Kidney (tissue), 14 donors: ENCODE results near the gene APOH. TPM values are rescaled to one million over a fixed set of nuclear protein-coding genes. Genes with fewer than 3 reads are reported as not detected.

ENCODE experiments used
- DNase-seq, 5 donors: peaks; one replicate each; pipeline ENCODE4 v3.0.0-alpha.2; 2013 to 2020
- FAIRE-seq: peaks from 2 replicates; lab custom pipeline; 2012; peaks lifted over from hg19 to GRCh38; lab: Jason Lieb, UNC
- H3K27ac ChIP-seq, 2 donors: one replicate each; pipeline ENCODE4 v1.7.0; 2013; ENCODE audit warnings: low read depth in 2 of 2, low read length in 2 of 2, inconsistent platforms in 1 of 2
- H3K27me3 ChIP-seq: one replicate; pipeline ENCODE4 v1.7.1; 2013; ENCODE audit warnings: low read length, inconsistent platforms; ENCODE audit not compliant: control insufficient read depth, insufficient read depth
- H3K36me3 ChIP-seq, 3 donors: one replicate each; pipeline versions ENCODE4 v1.7.0 to v1.7.1; 2013; ENCODE audit warnings: low read length in 3 of 3, control low read depth in 1 of 3, inconsistent platforms in 1 of 3; ENCODE audit not compliant: insufficient read depth in 3 of 3, control insufficient read depth in 2 of 3
- H3K4me1 ChIP-seq, 3 donors: one replicate each; pipeline versions ENCODE4 v1.7.0 to v1.7.1; 2013; ENCODE audit warnings: low read length in 3 of 3, inconsistent platforms in 1 of 3, low read depth in 1 of 3; ENCODE audit not compliant: control insufficient read depth in 2 of 3, insufficient read depth in 2 of 3
- H3K4me3 ChIP-seq, 3 donors: one replicate each; pipeline versions ENCODE4 v1.7.0 to v1.8.1; 2013; ENCODE audit warnings: low read length in 3 of 3, control low read depth in 1 of 3, inconsistent platforms in 1 of 3
- H3K9ac ChIP-seq, 3 donors: one replicate each; pipeline versions ENCODE4 v1.7.0 to v1.7.1; 2013; ENCODE audit warnings: low read length in 3 of 3, control low read depth in 1 of 3, inconsistent platforms in 1 of 3
- H3K9me3 ChIP-seq, 3 donors: one replicate each; pipeline versions ENCODE4 v1.7.0 to v1.7.1; 2013; ENCODE audit warnings: low read length in 3 of 3, control low read depth in 1 of 3, inconsistent platforms in 1 of 3; ENCODE audit not compliant: control insufficient read depth in 2 of 3, insufficient read depth in 1 of 3
- CTCF ChIP-seq: IDR thresholded peaks from 3 replicates; pipeline ENCODE4 v1.5.1; 2012; ENCODE audit warnings: mild to moderate bottlenecking, moderate library complexity, borderline replicate concordance; ENCODE audit not compliant: insufficient read depth; ENCODE audit errors: extremely low read depth
- intact Hi-C: fragments of 100-400 bp; cut with DNase I; formaldehyde crosslinking; loops from one replicate; pipeline ENCODE4 v1.11.1; 2022
- polyA plus RNA-seq: library from polyadenylated mRNA; stranded (reverse); fragments of 350-450 nt; fragmentation: Illumina TruSeq; extraction: RNeasy Lipid Tissue Mini Kit (QIAGEN cat#74804); gene quantifications from one replicate; pipeline ENCODE4 v1.2.3, GENCODE V29; 2014; ENCODE audit warnings: low read depth, low replicate concordance; ENCODE audit not compliant: insufficient read depth
- total RNA-seq: library from RNA; stranded (reverse); fragmentation: NEBNext Ultra II Directional; extraction: Animal tissue kit (Norgen Biotek cat#: 25700); gene quantifications from one replicate; pipeline ENCODE4 v1.2.1, GENCODE V29; 2021
- donor health status: control.
- donor health status: control.
- donor health status: control.
- donor health status: control.
- donor health status: control.
- donor health status: DM: yes; HTN: yes; CAD: no.
- donor health status: Normal renal cell carcinoma (clear cell type).

The APOH gene
- total and polyA plus RNA-seq, 2 donors from 2014 or later = 13.5 TPM; not detected in 1

GRCh38 chr17:66178642-66179041 lies 50.6 kb downstream of the APOH start:
- TF ChIP-seq CTCF = no peak
- no peak overlapping the region for H3K9ac ChIP-seq
- intact Hi-C loops = no loop called here
- H3K27me3 ChIP-seq = no peaks in the 10 kb centered on the region
- no peak overlapping the region for H3K27ac ChIP-seq
- DNase-seq (no peak), FAIRE-seq (no peak)
- no peaks in the 10 kb centered on the region for H3K9me3 ChIP-seq
- no peaks in the 10 kb centered on the region for H3K4me1 ChIP-seq
- H3K4me3 ChIP-seq = no peak overlapping the region
- H3K36me3 ChIP-seq = peaks cover 0 to 5% (median 2%) of the 10 kb centered on the region in 3 donors

GRCh38 chr17:66177048-66177447 lies 52.2 kb downstream of the APOH start:
- H3K9me3 ChIP-seq = no peaks in the 10 kb centered on the region
- H3K36me3 ChIP-seq = peaks cover 0 to 2% (median 0%) of the 10 kb centered on the region in 3 donors
- DNase-seq (no peak), FAIRE-seq (no peak)
- H3K27ac ChIP-seq = no peak overlapping the region
- H3K4me3 ChIP-seq = no peak overlapping the region
- no peak for TF ChIP-seq CTCF
- H3K9ac ChIP-seq = no peak overlapping the region
- H3K4me1 ChIP-seq = no peaks in the 10 kb centered on the region
- intact Hi-C loops = no loop called here
- no peaks in the 10 kb centered on the region for H3K27me3 ChIP-seq

GRCh38 chr17:66175892-66176291 lies 53.3 kb downstream of the APOH start:
- TF ChIP-seq CTCF = no peak
- Histone ChIP-seq H3K4me3 (no peak overlapping the region), H3K4me1 (no peaks in the 10 kb centered on the region), H3K27ac (no peak overlapping the region), H3K9ac (no peak overlapping the region), H3K27me3 (no peaks in the 10 kb centered on the region), H3K9me3 (no peaks in the 10 kb centered on the region), H3K36me3 (peaks cover 0 to 2% (median 0%) of the 10 kb centered on the region in 3 donors)
- DNase-seq (peak in 1 of 5 donors; percentile 30), FAIRE-seq (no peak)
- intact Hi-C loops = no loop called here

- Histone ChIP-seq H3K4me3 (no peak overlapping the region), H3K36me3 (peaks cover 0 to 2% (median 0%) of the 10 kb centered on the region in 3 donors), H3K9me3 (no peaks in the 10 kb centered on the region), H3K4me1 (no peaks in the 10 kb centered on the region), H3K27ac (no peak overlapping the region), H3K9ac (no peak overlapping the region), H3K27me3 (no peaks in the 10 kb centered on the region)
- no peak for TF ChIP-seq CTCF
- FAIRE-seq (no peak), DNase-seq (peak in 2 of 5 donors; percentile 12 to 38)
- intact Hi-C loops = no loop called here
Measured at GRCh38 chr17:66172691-66173223, 56.5 kb downstream of the APOH start.
